WI38 (cell line): Measurements from ENCODE around the gene MAGI1.

Source experiments
- H3K4me3 ChIP-seq: 2 replicates; pipeline ENCODE4 v1.5.1; 2011; ENCODE audit warnings: low read depth, mild to moderate bottlenecking, control low read depth, low read length
- TF ChIP-seq, protein P1 (sequence below): IDR thresholded peaks from 2 replicates; pipeline ENCODE4 v1.5.1; 2012; ENCODE audit warnings: low read depth, mild to moderate bottlenecking, control low read depth, low read length

The MAGI1 gene

DNA sequence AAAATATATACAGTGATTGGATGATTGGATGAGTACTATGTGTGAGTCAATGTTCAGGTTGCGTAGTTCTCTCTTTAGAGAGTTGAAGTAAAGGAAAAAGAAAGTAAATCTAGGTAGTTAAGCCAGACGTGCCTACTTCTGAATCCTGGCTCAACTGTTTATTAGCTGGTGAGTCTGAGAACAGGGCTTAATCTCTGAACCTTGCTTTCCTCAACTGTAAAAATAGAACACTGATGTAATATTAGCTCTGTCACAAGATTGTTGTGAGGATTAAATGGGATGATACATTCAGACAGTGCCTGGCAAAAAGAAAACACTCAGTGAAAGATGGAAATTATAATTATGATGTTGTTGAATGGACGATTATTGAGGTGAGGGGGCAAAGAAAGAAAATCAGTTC, 413.4 kb downstream of the MAGI1 start:
- no peak overlapping the region for H3K4me3 ChIP-seq
- TF ChIP-seq, protein P1, sequence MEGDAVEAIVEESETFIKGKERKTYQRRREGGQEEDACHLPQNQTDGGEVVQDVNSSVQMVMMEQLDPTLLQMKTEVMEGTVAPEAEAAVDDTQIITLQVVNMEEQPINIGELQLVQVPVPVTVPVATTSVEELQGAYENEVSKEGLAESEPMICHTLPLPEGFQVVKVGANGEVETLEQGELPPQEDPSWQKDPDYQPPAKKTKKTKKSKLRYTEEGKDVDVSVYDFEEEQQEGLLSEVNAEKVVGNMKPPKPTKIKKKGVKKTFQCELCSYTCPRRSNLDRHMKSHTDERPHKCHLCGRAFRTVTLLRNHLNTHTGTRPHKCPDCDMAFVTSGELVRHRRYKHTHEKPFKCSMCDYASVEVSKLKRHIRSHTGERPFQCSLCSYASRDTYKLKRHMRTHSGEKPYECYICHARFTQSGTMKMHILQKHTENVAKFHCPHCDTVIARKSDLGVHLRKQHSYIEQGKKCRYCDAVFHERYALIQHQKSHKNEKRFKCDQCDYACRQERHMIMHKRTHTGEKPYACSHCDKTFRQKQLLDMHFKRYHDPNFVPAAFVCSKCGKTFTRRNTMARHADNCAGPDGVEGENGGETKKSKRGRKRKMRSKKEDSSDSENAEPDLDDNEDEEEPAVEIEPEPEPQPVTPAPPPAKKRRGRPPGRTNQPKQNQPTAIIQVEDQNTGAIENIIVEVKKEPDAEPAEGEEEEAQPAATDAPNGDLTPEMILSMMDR: no peak

DNA sequence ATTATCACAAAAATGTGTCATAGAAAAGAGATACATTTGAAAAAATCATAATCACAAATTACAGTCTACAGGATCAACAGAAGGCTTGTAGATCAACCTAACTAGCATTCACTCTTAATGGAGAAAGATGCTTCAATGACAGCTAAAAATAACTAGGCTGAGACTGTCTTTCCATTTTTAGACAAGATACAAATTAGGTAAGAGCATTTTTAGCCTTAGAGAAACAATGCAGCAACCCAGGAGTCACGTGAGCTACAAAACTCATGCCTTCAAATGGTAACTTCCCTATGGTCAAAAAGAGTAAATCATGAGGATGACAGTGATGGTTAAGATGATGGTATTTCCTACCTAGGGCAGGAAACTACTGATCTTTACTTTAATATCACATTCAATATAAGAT, 415.4 kb downstream of the MAGI1 start:
- no peak overlapping the region for H3K4me3 ChIP-seq
- TF ChIP-seq, protein P1: no peak

DNA sequence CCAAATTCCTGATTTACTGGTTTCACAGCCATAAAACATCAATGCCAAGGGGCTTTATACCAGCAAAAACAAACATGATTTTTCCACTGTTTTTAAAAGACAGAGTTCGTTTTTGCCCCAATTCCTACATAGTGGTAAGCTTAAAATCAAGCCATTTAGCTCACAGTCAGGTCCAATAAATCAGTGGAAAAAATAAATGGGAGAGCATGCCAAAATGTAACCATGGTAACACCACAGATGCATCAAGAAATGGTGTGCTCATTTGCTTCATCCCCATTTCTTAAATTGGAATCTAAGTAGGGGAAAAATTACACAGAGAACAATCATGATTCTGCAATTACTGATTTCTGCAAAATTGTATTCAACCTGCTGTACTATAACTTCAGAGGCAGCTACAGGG, 418.8 kb downstream of the MAGI1 start:
- TF ChIP-seq, protein P1: no peak
- H3K4me3 ChIP-seq: no peak overlapping the region

DNA sequence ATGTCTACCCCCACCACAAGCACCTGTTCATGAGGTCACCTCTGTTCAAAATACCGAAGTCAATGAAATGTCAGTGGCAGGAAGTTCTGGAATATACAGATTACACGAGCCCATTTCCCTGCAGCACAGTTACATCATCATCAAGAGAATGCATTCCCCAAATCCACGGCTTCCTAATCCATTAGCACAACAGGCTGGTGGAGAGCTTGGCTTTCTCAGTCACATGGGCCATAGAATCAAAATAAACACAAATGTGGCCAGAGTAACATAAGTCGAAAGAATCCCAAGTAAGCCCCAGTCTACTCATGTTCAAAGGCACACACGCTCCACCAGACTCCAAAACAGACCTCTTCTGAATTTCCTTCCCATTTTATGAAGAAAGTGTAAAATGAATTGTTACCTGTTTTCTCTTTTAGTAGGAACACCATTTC, 419.3 kb downstream of the MAGI1 start:
- TF ChIP-seq, protein P1: no peak
- no peak overlapping the region for H3K4me3 ChIP-seq

DNA sequence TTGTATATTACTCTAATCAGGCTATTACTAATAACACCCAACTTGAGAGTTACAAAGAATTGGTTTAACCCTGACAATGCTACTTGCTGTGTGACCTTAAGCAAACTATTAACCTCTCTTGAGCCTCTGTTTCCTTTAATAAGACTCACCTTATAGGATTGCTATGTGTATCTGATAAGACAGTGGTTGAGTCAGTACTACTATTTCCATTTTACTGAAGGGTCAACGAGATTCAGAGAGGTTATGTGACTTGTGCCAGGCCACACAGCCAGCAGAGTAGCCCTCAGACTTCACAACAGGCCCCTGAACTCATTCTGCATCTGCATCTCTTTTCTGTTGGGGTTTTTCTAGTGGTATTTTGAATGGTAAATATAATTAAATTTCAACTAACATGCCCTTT, 420.1 kb downstream of the MAGI1 start:
- no peak overlapping the region for H3K4me3 ChIP-seq
- TF ChIP-seq, protein P1: no peak

DNA sequence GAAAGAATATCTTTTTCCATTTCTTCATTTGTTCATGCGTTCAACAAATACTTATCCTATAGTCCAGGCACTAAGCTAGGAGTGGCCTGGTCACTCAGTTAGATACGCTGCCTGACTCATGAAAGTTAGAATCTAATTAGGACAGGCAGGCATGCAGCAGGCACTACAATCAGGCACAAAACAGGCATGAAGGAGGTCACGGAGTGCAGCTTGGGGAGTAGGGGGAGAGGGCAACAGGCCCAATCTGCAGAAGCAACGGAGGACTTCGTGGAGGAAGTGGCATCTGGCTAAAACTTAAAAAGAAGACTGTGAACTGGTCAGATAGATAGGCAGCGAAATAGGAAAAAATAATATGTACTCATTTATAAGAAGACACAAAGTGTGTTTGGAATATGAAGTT, 420.9 kb downstream of the MAGI1 start:
- H3K4me3 ChIP-seq: no peak overlapping the region
- TF ChIP-seq, protein P1: no peak

DNA sequence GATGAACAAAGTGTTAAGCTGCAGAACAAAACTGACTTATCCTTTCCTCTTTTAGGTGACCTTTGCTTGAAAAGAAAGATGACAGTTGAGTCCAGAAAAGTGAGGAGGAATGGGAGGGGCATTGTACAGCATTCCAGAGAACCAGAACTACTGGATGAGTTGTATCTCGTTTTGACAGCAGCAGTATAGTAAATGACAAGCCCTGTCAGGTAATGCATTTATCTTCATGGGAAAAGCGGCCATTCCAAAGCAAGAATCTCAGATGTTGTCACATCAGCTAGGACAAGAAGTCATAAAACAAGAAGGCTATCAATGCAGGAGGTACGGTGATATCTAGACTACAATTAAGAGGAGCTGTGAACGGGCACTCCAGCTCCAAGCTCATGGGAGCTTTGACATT, 421.5 kb downstream of the MAGI1 start:
- H3K4me3 ChIP-seq: no peak overlapping the region
- TF ChIP-seq, protein P1: no peak
